ENCODE results near the gene PWP2. TPM values are rescaled to one million over a fixed set of nuclear protein-coding genes. Genes with fewer than 3 reads are reported as not detected.

Gene PWP2
- total and polyA plus RNA-seq, 2 of the 4 experiments (the other 2 are of a cell fraction) = 2.4 to 7.0 TPM

GRCh38 chr21:44076316-44076715, 30.9 kb upstream of the PWP2 start:
- Histone ChIP-seq H3K56ac (ENCODE audit: extremely low read depth, insufficient read depth, low read length) (no peak overlapping the region), H3K79me1 (ENCODE audit: low read depth in 1 of 2, low read length in 2 of 2) (peaks cover 17 to 30% of the 10 kb centered on the region in 2 experiments), H3K9ac (ENCODE audit: low read depth, low read length) (no peak overlapping the region), H3K27ac (ENCODE audit: insufficient read depth, low read length) (no peak overlapping the region), H3K4me2 (ENCODE audit: low read depth, low read length) (no peak overlapping the region), H2AK9ac (replicated peaks; ENCODE audit: low read depth, low read length, poor library complexity) (no peak overlapping the region), H3K4ac (ENCODE audit: low read depth, low read length) (no peak overlapping the region), H2BK120ac (ENCODE audit: low read depth, low read length) (no peak overlapping the region), H3K18ac (ENCODE audit: low read depth, low read length) (no peak overlapping the region), H3K36me3 (ENCODE audit: control insufficient read depth, insufficient read depth, low read length) (peaks cover 35% of the 10 kb centered on the region), H2BK20ac (ENCODE audit: low read depth, low read length) (no peak overlapping the region), H2BK15ac (ENCODE audit: low read depth, low read length) (no peak overlapping the region), H3K14ac (replicated peaks; ENCODE audit: low read depth, low read length) (no peak overlapping the region), H3K4me3 (ENCODE audit: insufficient read depth, low read depth, low read length) (no peak overlapping the region), H3K9me3 (ENCODE audit: control insufficient read depth, insufficient read depth, low read length) (no peaks in the 10 kb centered on the region), H2AK5ac (ENCODE audit: low read depth, low read length) (no peak overlapping the region), H2AFZ (replicated peaks; ENCODE audit: low read length, poor library complexity) (no peak overlapping the region), H4K5ac (ENCODE audit: low read depth, low read length) (no peak overlapping the region), H3K9me1 (ENCODE audit: insufficient read depth, low read length) (peaks cover 3% of the 10 kb centered on the region; the same call in 1 of the 2 replicates), H3K23ac (ENCODE audit: low read depth, low read length) (no peak overlapping the region), H3K4me1 (ENCODE audit: control insufficient read depth, insufficient read depth, low read length) (no peaks in the 10 kb centered on the region), H3K27me3 (ENCODE audit: control insufficient read depth, insufficient read depth, low read length) (no peaks in the 10 kb centered on the region), H4K91ac (ENCODE audit: insufficient read depth, low read depth, low read length) (no peak overlapping the region), H4K8ac (ENCODE audit: low read depth in 2 of 2, low read length in 2 of 2) (no peak overlapping the region), H4K20me1 (ENCODE audit: insufficient read depth, low read length) (peaks cover 16% of the 10 kb centered on the region), H2BK5ac (ENCODE audit: low read depth, low read length, poor library complexity, severe bottlenecking) (no peak overlapping the region)
- BruUV-seq (replicated peaks) = no TSS peak
- dilution Hi-C loops (cut with HindIII; ENCODE audit: low sequenced_read_pairs, unreplicated experiment) (no loop called here), intact Hi-C loops (cut with micrococcal nuclease) (no loop called here), in situ Hi-C loops (cut with MboI; ENCODE audit: low sequenced_read_pairs) (no loop called here)
- no peak for DNase-seq
- no CpG with 5 or more reads among the region's 5 CpGs for WGBS, 2 experiments (ENCODE audit: extremely low coverage in 2 of 2, insufficient read length in 1 of 2)
- ChIA-PET CTCF (interaction anchor here (0.7 kb wide), 1 partner anchor 12 kb away, joined by 6 read pairs; no protein-coding TSS in a partner anchor), POLR2A (ENCODE audit: unreplicated experiment) (no interaction called here)
- TF ChIP-seq CHD1 (IDR thresholded peaks at IDR 0.05; ENCODE audit: low read depth, low read length) (no peak), MAZ (IDR thresholded peaks at IDR 0.05; ENCODE audit: borderline replicate concordance, low read depth, low read length) (no peak), CEBPB (IDR thresholded peaks at IDR 0.05; ENCODE audit: low read depth, low read length) (no peak), FOS (IDR thresholded peaks at IDR 0.05; ENCODE audit: low read depth, low read length) (no peak), RCOR1 (IDR thresholded peaks at IDR 0.05; ENCODE audit: insufficient replicate concordance, low read length) (no peak), RAD21 (IDR thresholded peaks at IDR 0.05; ENCODE audit: low read length) (no peak), SMC3 (IDR thresholded peaks at IDR 0.05; ENCODE audit: low read depth, low read length) (no peak), BHLHE40 (IDR thresholded peaks at IDR 0.05; ENCODE audit: low read depth, low read length) (no peak), CTCF (conservative IDR thresholded peaks at IDR 0.05; ENCODE audit: low read depth, low read length) (no peak), POLR2A (IDR thresholded peaks at IDR 0.05; ENCODE audit: low read depth, low read length) (no peak), ELK1 (IDR thresholded peaks at IDR 0.05; ENCODE audit: borderline replicate concordance, low read depth, low read length) (no peak), NFE2L2 (IDR thresholded peaks at IDR 0.05; ENCODE audit: low read depth, low read length) (no peak), MXI1 (IDR thresholded peaks at IDR 0.05; ENCODE audit: borderline replicate concordance, low read depth, low read length) (no peak), USF2 (IDR thresholded peaks at IDR 0.05; ENCODE audit: low read depth, low read length) (no peak)
- ATAC-seq (ENCODE audit: low read depth) = no peak

Measured in IMR-90 (cell line).